Gastroesophageal sphincter (tissue), 4 donors: ENCODE measurements around the gene CCT2. TPM values are rescaled to one million over a fixed set of nuclear protein-coding genes. Genes with fewer than 3 reads are reported as not detected.

Experiments used
- ATAC-seq: fragments of 150-250 bp; one replicate; pipeline ENCODE4 v1.9.1; 2016; ENCODE audit warnings: mild to moderate bottlenecking, moderate library complexity
- H3K27ac ChIP-seq, 4 donors: fragments of 200-600 bp; sonication (generic) in 3 of 4; 1 replicate in 3 of 4; 2 replicates in 1 of 4; pipeline ENCODE4 v1.5.1; 2016 to 2019
- H3K27me3 ChIP-seq: fragments of 200-600 bp; sonication (generic); one replicate; pipeline ENCODE4 v1.5.1; 2019
- H3K36me3 ChIP-seq, 2 donors: fragments of 200-600 bp; sonication (generic); one replicate each; pipeline ENCODE4 v1.5.1; 2019; ENCODE audit warnings: control low read depth in 1 of 2
- H3K4me1 ChIP-seq, 3 donors: fragments of 200-600 bp; sonication (generic); 1 replicate in 2 of 3; 2 replicates in 1 of 3; pipeline ENCODE4 v1.5.1; 2016 to 2019; ENCODE audit warnings: control low read depth in 2 of 3
- H3K4me3 ChIP-seq, 2 donors: fragments of 200-600 bp; sonication (generic); one replicate each; pipeline ENCODE4 v1.5.1; 2019; ENCODE audit warnings: mild to moderate bottlenecking in 1 of 2, moderate library complexity in 1 of 2
- H3K9me3 ChIP-seq, 3 donors: fragments of 200-600 bp; sonication (generic); one replicate each; pipeline ENCODE4 v1.5.1; 2017 to 2019; ENCODE audit warnings: control low read depth in 2 of 3
- CTCF ChIP-seq, 4 experiments: fragments of 200-600 bp in 2 of 4; fragments of 450-650 bp in 2 of 4; sonication (generic) in 1 of 4; IDR thresholded peaks; one replicate each; pipeline ENCODE4 v1.5.1; 2017 to 2019; ENCODE audit warnings: antibody characterized with exemption in 4 of 4, mild to moderate bottlenecking in 2 of 4, moderate library complexity in 2 of 4
- EP300 ChIP-seq: sonication (generic); formaldehyde crosslinking; IDR thresholded peaks from one replicate; pipeline ENCODE4 v1.6.1; 2017; ENCODE audit warnings: antibody characterized with exemption, mild to moderate bottlenecking
- POLR2A ChIP-seq, 2 donors: fragments of 450-650 bp; IDR thresholded peaks; one replicate each; pipeline ENCODE4 v1.6.1; 2017; ENCODE audit warnings: antibody characterized with exemption in 2 of 2, mild to moderate bottlenecking in 2 of 2, moderate library complexity in 1 of 2
- POLR2AphosphoS5 ChIP-seq: sonication (generic); formaldehyde crosslinking; IDR thresholded peaks from one replicate; pipeline ENCODE4 v1.6.1; 2017; ENCODE audit warnings: antibody characterized with exemption
- WGBS, 2 donors: methylation state at CpG; one replicate each; pipeline ENCODE4 v1.1.5; 2018; ENCODE audit warnings: low coverage in 1 of 2; 5-methylcytosine and 5-hydroxymethylcytosine counted together
- total RNA-seq, 4 donors: library from RNA; depleted of rRNA; stranded (reverse); fragments of >200 nt; gene quantifications; one replicate each; pipeline ENCODE4 v1.1.0, GENCODE V29; 2016

The CCT2 gene
- total RNA-seq, 4 donors from 2014 or later, result 95.4 to 125 (median 110) TPM

DNA sequence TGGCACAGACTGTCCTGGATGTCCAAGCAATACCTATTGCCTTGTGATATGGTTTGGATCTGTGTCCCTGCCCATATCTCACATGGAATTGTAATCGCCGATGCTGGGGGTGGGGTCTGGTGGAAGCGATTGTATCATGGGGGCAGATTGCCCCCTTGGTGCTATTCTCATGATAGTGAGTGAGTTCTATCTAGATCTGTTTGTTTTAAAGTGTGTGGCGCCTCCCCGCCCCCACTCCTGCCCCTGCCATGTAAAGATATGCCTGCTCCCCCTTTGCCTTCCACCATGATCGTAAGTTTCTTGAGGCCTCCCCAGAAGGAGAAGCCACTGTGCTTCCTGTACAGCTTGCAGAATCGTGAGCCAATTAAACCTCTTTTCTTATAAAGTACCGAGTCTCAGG lies 42.2 kb downstream of the CCT2 start:
- TF ChIP-seq POLR2A (IDR thresholded peaks at IDR 0.05), result no peak
- no peak for TF ChIP-seq CTCF (IDR thresholded peaks at IDR 0.05)
- no peak for TF ChIP-seq EP300
- no peak for TF ChIP-seq POLR2AphosphoS5
- ATAC-seq, result no peak
- H3K36me3 ChIP-seq, result no peaks in the 10 kb centered on the region
- H3K9me3 ChIP-seq, result no peaks in the 10 kb centered on the region
- no peak overlapping the region for H3K4me3 ChIP-seq
- H3K4me1 ChIP-seq, result no peaks in the 10 kb centered on the region
- H3K27me3 ChIP-seq, result no peaks in the 10 kb centered on the region
- no peak overlapping the region for H3K27ac ChIP-seq
- 87 to 100% methylated on average over 1 to 6 of the region's 8 CpGs for WGBS, 2 donors

- ATAC-seq, result no peak
- H3K4me3 ChIP-seq, result no peak overlapping the region
- H3K27ac ChIP-seq, result no peak overlapping the region
- TF ChIP-seq POLR2AphosphoS5 (no peak), EP300 (no peak), CTCF (IDR thresholded peaks at IDR 0.05) (no peak)
- no peaks in the 10 kb centered on the region for H3K4me1 ChIP-seq
- H3K36me3 ChIP-seq, result no peaks in the 10 kb centered on the region
- no peaks in the 10 kb centered on the region for H3K27me3 ChIP-seq
- 80 to 91% methylated on average over 2 to 4 of the region's 6 CpGs for WGBS, 2 donors
- H3K9me3 ChIP-seq, result no peaks in the 10 kb centered on the region
Measured at GRCh38 chr12:69630191-69630590, 44.9 kb downstream of the CCT2 start.

DNA sequence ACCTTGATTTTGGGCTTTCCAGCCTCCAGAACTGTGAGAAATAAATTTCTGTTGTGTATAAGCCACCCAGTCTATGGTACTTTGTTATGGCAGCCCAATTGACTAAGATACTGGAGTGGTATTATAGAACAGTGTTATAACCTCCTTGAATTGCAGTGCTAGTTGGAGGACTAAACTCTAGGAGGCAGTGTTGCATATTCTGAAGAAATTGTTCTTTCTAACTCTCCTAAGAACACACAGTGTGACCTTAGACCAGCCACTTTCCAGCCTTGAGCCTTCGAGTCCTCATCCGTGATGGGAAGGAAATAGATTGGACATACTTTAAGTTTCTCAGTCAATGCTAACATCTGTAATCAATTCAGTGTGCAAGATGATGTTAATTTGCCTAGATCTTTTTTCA lies 47.8 kb downstream of the CCT2 start:
- no peak for ATAC-seq

GRCh38 chr12:69639400-69640016 lies 54.2 kb downstream of the CCT2 start:
- 16 to 63% methylated on average over 2 to 9 of the region's 12 CpGs for WGBS, 2 donors
- no peak for TF ChIP-seq EP300
- TF ChIP-seq CTCF (IDR thresholded peaks at IDR 0.05), result peak; percentile 59 to 88 (median 68)
- H3K4me3 ChIP-seq, result no peak overlapping the region
- H3K36me3 ChIP-seq, result no peaks in the 10 kb centered on the region
- H3K27ac ChIP-seq, result no peak overlapping the region
- H3K4me1 ChIP-seq, result no peaks in the 10 kb centered on the region
- H3K27me3 ChIP-seq, result no peaks in the 10 kb centered on the region
- ATAC-seq, result peak; percentile 81
- H3K9me3 ChIP-seq, result no peaks in the 10 kb centered on the region

More for the DNA sequence above, 47.8 kb downstream of the CCT2 start:
- H3K27ac ChIP-seq, result no peak overlapping the region
- no peak for TF ChIP-seq CTCF (IDR thresholded peaks at IDR 0.05)
- no peak for TF ChIP-seq POLR2A (IDR thresholded peaks at IDR 0.05)
- TF ChIP-seq POLR2AphosphoS5, result no peak
- no peak for TF ChIP-seq EP300
- no peaks in the 10 kb centered on the region for H3K9me3 ChIP-seq
- no peak overlapping the region for H3K4me3 ChIP-seq
- whole genome bisulfite sequencing, 2 donors, result 67 to 90% methylated on average over 2 of the region's 2 CpGs
- H3K27me3 ChIP-seq, result no peaks in the 10 kb centered on the region
- no peaks in the 10 kb centered on the region for H3K36me3 ChIP-seq
- H3K4me1 ChIP-seq, result no peaks in the 10 kb centered on the region

DNA sequence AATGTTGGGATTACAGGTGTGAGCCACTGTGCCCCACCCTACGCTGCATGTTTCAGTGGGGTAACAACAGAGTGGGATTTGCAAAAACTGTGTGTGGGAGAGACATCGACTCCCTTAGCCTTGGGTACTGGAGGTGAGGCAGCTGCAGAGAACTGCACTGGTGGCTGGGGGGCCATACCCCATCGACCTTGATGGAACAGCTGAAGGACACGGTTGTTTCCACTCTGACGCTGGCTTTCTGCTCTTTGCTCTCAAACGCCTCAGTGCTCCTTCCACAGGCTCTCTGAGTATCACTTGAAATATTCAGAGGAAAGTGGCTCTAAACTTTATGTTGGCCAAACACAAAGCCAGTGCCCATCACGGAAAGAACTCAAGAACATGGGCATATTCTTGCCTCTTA lies 56.3 kb downstream of the CCT2 start:
- H3K4me1 ChIP-seq, result no peaks in the 10 kb centered on the region
- TF ChIP-seq CTCF (IDR thresholded peaks at IDR 0.05), result no peak
- no peak for TF ChIP-seq POLR2A (IDR thresholded peaks at IDR 0.05)
- no peak for TF ChIP-seq POLR2AphosphoS5
- no peak for TF ChIP-seq EP300
- H3K27ac ChIP-seq, result no peak overlapping the region
- H3K27me3 ChIP-seq, result no peaks in the 10 kb centered on the region
- H3K4me3 ChIP-seq, result no peak overlapping the region
- no peaks in the 10 kb centered on the region for H3K9me3 ChIP-seq
- H3K36me3 ChIP-seq, result no peaks in the 10 kb centered on the region
- 82 to 83% methylated on average over 3 to 6 of the region's 7 CpGs for WGBS, 2 donors
- no peak for ATAC-seq
